ENCODE measurements around the gene FAM222B.

FAM222B gene

DNA sequence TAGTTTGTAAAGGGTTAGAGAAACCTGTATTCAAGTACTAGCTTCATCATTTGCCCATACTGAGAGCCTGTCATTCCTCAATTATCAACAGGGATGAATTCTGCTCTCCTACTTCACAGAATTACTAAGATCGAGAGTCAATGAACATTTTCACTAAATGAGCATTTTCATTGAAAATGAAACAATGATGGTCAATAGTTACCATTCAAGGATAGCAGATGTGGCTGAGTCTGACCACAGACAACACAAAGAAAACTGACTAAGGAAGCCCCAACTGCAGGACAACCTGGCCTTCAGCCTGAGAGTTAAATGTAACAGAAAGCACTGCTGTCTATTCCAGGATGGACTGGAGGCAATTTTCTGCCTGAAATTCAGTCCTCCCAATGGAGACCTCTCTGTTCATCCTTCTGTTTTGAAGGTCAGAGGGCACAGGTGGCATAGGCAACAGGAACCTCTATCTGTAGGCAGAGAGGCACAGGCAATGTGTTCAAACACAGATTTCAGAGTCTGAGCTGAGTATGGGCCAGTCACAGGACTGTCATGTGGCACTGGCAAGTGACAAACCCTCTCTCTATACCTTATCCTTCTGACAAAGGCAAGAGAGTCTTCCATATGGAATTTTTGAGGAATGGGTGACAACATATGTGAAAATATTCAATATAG, 79.3 kb downstream of the FAM222B start:
- H3K27ac Mint-ChIP-seq: no peak overlapping the region
- DNase-seq: no peak
- no peak overlapping the region for H3K4me3 Mint-ChIP-seq
- no peaks in the 10 kb centered on the region for H3K9me3 Mint-ChIP-seq
- no peaks in the 10 kb centered on the region for H3K27me3 Mint-ChIP-seq
- peaks cover 23% of the 10 kb centered on the region for H3K36me3 Mint-ChIP-seq
- CTCF ChIA-PET: interaction anchor here (0.6 to 6.4 kb wide), 52 partner anchors 8 to 382 kb away, joined by 3 to 58 read pairs (median 5); partner anchors contain the start of genes DHRS13, ERAL1, FAM222B and FLOT2
- H3K4me1 Mint-ChIP-seq: peaks cover 12% of the 10 kb centered on the region

DNA sequence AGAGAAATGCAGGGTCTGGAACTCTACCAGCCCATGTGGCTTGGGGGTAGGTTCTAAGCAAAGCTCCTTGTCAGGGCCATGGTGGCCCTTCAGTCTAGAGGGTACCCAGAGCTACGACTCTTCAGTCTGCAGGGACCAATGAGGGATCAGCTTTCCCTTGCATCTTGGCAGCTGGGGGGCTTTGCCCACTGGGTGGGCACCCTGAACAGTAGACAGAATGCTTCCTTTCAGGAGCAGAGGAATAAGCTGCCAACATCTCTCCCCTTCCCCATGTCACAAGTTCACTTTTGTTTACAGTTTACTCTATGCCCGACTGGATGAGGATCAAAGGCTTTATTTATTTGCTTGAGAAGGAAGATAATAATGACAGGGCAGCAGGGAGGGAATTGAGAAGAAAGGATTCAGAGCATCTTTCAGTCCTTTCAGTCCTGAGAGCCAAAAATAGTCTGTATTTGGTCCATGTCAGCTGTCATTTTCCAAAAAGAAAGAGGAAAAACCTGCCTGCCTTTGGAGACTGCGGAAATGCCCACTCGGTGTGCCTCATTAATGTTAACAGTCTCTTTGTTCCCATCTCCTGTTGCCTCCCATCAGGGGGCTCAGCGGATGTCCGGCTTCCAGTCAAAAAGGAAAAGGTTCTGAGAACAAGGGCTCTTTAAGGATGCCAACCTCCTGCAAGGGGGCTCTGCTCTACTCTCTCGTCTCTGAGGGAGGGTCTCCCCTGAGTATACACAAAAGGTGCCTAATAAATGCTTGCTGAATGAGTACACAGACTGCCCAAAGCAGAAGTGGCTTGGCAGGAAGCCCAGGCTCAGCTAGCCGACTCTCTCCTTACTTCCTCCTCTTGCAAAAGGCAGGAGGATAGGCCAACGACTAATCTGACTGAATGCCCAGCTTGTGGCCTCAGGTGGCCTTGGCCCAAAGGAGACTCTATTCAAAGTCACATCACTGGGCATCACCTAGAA, 81.7 kb downstream of the FAM222B start:
- H3K36me3 Mint-ChIP-seq: peaks cover 30% of the 10 kb centered on the region
- H3K4me3 Mint-ChIP-seq: no peak overlapping the region
- H3K4me1 Mint-ChIP-seq: peaks cover 8% of the 10 kb centered on the region
- H3K9me3 Mint-ChIP-seq: no peaks in the 10 kb centered on the region
- no peak overlapping the region for H3K27ac Mint-ChIP-seq
- no peak for DNase-seq
- no peaks in the 10 kb centered on the region for H3K27me3 Mint-ChIP-seq
- CTCF ChIA-PET: interaction anchor here (0.6 to 6.4 kb wide), 8 partner anchors 10 to 156 kb away, joined by 3 to 58 read pairs (median 4); partner anchors contain the start of genes FLOT2, NEK8 and TLCD1

DNA sequence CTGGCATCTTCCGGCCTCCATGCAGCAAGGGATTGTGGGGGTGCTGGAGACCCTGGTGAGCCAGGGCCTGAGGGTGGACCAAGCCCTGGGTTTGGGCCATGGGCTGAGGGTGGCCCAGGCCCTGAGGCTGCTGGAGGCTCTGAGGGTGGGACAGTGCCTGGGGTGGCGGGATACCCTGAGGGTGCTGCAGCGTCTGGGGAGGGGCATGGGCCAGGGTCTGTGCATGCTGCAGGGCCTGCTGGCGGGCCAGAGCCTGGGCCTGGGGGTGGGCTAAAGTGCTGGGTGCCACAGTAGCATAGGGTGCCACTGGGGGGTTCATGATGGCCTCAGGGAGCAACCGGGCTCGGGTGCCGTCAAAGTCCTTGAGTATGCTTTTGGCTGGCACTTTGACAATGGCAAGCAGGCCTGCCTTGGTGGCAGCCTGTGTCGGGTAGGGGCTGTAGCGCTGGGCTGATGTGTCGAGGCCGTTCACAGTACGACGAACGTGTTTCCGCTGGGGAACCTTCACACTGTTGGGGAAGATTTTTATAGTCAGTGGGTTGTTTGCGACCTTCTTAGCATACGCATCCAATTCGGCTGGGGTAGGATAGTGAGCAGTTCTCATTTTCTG, 83.2 kb downstream of the FAM222B start:
- CTCF ChIA-PET: interaction anchor here (6.4 kb wide), 1 partner anchor 8 kb away, joined by 58 read pairs; no protein-coding TSS in a partner anchor
- peaks cover 8% of the 10 kb centered on the region for H3K4me1 Mint-ChIP-seq
- no peaks in the 10 kb centered on the region for H3K9me3 Mint-ChIP-seq
- no peak for DNase-seq
- H3K36me3 Mint-ChIP-seq: peaks cover 29% of the 10 kb centered on the region
- no peak overlapping the region for H3K27ac Mint-ChIP-seq
- no peak overlapping the region for H3K4me3 Mint-ChIP-seq
- no peaks in the 10 kb centered on the region for H3K27me3 Mint-ChIP-seq

DNA sequence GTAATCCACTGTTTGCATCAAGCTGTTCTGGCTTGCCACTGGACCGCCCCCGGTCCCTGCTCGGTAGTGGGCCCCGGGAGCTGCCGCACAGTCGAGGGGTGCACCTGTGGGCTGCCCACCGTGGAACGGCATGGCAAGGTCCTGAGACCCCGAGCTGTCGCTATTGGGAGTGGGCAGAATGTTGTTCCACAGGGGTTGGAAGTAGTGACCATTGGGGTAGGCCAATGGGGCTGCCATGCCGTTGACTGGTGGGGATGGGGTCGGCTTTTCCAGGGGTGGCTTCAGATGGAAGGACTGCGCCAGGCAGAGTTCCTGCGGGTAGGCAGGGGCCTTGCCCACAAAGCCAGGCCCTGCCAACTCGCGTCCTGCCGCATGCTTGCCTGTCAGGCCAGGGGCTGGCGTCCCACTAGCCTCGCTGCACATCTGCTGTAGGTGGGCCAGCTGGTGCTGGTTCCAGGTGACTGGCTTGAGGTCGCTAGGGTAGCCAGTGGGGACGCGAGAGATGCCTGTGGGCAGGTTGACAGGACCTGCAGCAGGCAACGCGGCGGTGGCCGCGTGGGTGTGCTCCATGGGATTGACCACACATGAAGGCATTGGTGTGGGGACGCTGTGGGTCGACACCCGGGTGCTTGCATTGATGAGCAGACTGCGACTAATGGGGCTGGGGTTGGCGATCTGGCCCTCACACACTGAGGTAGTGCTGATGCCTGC, 84.0 kb downstream of the FAM222B start:
- peaks cover 27% of the 10 kb centered on the region for H3K36me3 Mint-ChIP-seq
- H3K27me3 Mint-ChIP-seq: no peaks in the 10 kb centered on the region
- no peak overlapping the region for H3K4me3 Mint-ChIP-seq
- H3K9me3 Mint-ChIP-seq: no peaks in the 10 kb centered on the region
- no peak overlapping the region for H3K27ac Mint-ChIP-seq
- H3K4me1 Mint-ChIP-seq: peaks cover 4% of the 10 kb centered on the region
- no peak for DNase-seq
- CTCF ChIA-PET: no interaction called here

DNA sequence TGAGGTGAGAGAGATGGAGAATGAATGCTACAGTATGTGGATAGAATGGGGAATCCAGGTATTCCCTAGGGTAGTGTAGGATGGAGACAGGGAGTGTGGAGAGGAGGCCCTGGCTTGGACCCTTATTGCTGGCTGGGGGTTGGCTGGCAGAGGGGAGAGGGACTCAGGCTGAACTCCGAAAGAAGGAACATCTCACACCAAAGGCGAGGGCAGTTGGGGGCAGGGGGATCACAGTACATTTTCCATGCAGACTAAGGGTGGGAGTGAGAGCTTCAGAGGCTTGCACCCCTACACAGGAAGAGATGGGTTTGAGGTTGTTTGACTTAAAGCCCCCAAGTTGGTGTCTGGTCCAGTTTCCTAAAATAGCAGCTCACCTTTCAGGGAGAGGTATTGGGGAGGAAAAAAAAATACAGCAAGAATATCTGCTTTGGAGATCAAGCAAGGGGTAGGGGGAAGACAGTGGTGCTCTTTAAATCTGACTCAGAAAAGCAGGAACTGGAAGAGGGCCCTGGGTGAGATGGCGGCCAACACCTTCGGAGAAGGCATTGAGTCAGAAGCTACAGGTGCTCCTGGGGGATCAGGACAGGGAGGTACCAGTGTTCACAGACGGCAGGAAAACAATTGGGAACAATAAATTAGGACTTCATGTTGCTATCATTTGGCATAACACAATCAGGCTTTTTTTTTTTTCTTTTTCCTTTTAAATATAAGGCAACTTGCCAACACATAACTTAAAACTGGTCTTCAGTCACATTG, 86.4 kb downstream of the FAM222B start:
- Mint-ChIP-seq H3K27ac (peak overlapping the region; percentile 42), H3K27me3 (no peaks in the 10 kb centered on the region), H3K9me3 (no peaks in the 10 kb centered on the region), H3K4me1 (peaks cover 4% of the 10 kb centered on the region), H3K4me3 (no peak overlapping the region), H3K36me3 (peaks cover 31% of the 10 kb centered on the region)
- DNase-seq: no peak
- CTCF ChIA-PET: interaction anchor here (0.6 kb wide), 1 partner anchor 30 kb away, joined by 3 read pairs; the partner anchor contains the start of gene TLCD1

DNA sequence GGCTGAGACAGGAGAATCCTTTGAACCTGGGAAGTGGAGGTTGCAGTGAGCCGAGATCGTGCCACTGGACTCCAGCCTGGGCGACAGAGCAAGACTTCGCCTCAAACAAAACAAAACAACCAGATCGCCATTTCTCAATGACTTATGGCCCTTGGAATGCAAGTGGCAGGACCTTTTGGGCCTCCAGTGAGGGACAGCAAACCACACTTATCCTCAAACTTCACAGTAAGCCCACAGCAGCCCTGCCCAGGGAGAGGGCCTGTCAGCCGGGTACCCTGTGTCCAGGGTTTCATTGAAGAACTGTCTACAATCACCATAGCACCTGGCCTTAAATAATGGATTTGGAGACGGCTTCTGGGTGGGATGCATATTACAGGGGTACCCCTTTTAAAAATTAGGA, 87.1 kb downstream of the FAM222B start:
- H3K4me3 Mint-ChIP-seq: no peak overlapping the region
- H3K27ac Mint-ChIP-seq: no peak overlapping the region
- H3K36me3 Mint-ChIP-seq: peaks cover 32% of the 10 kb centered on the region
- no peaks in the 10 kb centered on the region for H3K27me3 Mint-ChIP-seq
- no peak for DNase-seq
- H3K9me3 Mint-ChIP-seq: no peaks in the 10 kb centered on the region
- CTCF ChIA-PET: no interaction called here
- peaks cover 5% of the 10 kb centered on the region for H3K4me1 Mint-ChIP-seq

DNA sequence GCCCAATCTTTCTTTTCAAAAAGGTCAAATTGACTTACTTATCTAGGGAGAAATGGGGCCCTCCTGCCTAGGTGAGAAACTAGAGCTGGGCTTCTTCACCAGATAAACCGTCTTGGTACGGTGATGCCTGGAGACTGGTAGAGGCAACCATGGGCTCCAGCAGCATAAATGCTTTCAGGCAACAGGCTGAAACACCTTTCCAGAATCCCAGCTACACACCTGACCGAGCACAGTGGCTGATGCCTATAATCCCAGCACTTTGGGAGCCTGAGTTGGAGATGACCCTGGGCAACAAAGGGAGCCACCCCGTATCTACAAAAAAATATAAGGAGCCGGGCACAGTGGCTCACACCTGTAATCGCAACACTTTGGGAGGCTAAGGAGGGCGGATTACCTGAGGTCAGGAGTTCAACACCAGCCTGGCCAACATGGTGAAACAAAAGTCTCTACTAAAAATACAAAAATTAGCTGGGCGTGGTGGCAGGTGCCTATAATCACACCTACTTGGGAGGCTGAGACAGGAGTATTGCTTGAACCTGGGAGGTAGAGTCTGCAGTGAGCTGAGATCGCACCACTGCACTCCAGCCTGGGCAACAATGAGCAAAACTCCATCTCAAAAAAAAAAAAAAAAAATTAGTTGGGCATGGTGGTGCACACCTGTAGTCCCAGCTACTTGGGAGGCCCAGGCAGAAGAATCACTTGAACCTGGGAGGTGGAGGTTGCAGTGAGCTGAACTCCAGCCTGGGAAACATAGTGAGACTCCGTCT, 90.8 kb downstream of the FAM222B start:
- Mint-ChIP-seq H3K4me1 (peaks cover 25% of the 10 kb centered on the region), H3K27ac (no peak overlapping the region), H3K27me3 (no peaks in the 10 kb centered on the region), H3K36me3 (peaks cover 23% of the 10 kb centered on the region), H3K4me3 (no peak overlapping the region), H3K9me3 (no peaks in the 10 kb centered on the region)
- CTCF ChIA-PET: interaction anchor here (1.2 to 15.0 kb wide), 5 partner anchors 11 to 146 kb away, joined by 3 to 415 read pairs (median 6); partner anchors contain the start of genes FLOT2, NEK8, RPL23A and TLCD1
- DNase-seq: no peak

DNA sequence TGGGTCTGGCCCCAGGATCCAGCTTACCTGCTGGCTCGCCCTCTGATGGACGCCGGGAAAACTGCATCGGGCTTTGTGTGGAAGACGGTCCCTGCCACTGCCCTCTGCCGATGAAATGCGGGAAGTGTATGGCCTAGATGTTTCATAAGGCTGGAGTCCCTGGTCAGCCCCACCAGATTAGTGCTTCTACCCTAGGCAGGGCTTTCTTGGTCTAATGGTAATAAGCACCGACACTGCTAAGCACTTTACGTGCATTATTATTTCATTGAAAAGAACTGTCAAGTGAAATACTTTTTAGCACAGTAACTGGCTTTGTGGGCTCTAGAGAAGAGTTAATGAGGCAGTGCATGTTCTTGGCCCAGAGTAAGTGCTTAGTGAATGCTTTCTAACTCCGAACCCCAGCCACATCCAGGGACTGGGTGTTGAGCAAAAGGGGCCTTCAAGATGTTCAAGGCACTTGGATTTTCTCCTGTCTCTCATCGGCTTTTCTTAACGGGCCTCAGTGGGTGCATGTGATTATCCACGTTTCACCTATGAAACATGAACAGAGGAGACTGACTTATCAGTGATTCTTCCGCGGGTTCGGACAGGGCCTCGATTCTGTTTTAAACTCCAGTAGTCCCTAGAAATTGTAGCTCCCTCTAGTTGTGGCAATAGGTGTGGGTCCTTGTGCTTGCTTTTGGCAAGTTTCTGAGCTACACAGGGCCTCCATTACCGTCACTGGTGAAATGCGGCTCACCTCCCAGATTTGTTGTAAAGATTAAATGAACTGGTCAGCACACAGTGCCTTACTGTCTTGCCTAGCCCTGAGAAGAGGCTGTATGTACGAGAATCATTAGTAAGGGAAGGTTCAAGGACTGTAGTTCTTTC, 92.2 kb downstream of the FAM222B start:
- peak; percentile 94 for DNase-seq
- Mint-ChIP-seq H3K4me1 (peaks cover 38% of the 10 kb centered on the region), H3K36me3 (peaks cover 21% of the 10 kb centered on the region), H3K9me3 (no peaks in the 10 kb centered on the region), H3K4me3 (no peak overlapping the region), H3K27me3 (no peaks in the 10 kb centered on the region), H3K27ac (peak overlapping the region; percentile 55)
- CTCF ChIA-PET: interaction anchor here (0.6 to 15.0 kb wide), 16 partner anchors 10 to 367 kb away, joined by 3 to 415 read pairs (median 3); partner anchors contain the start of genes NEK8, RPL23A and TLCD1

DNA sequence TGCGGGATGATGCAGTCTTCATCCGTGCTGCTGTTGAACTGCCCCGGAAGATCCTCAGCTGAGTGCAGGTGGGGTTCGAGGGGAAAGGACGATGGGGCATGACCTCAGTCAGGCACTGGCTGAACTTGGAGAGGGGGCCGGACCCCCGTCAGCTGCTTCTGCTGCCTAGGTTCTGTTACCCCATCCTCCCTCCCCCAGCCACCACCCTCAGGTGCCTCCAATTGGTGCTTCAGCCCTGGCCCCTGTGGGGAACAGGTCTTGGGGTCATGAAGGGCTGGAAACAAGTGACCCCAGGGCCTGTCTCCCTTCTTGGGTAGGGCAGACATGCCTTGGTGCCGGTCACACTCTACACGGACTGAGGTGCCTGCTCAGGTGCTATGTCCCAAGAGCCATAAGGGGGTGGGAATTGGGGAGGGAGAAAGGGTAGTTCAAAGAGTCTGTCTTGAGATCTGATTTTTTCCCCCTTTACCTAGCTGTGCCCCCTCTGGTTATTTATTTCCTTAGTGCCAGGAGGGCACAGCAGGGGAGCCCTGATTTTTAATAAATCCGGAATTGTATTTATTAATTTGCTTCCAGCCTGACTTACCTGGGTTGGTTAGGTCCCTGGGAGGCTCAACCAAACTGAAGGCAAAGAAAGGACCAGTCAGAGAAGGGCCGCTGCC, 92.9 kb downstream of the FAM222B start:
- no peak for DNase-seq
- CTCF ChIA-PET: interaction anchor here (0.6 to 15.0 kb wide), 15 partner anchors 9 to 367 kb away, joined by 3 to 415 read pairs (median 3); partner anchors contain the start of genes FLOT2, NEK8, RPL23A and TLCD1
- H3K4me1 Mint-ChIP-seq: peaks cover 42% of the 10 kb centered on the region
- no peaks in the 10 kb centered on the region for H3K27me3 Mint-ChIP-seq
- peak overlapping the region; percentile 55 for H3K27ac Mint-ChIP-seq
- peaks cover 21% of the 10 kb centered on the region for H3K36me3 Mint-ChIP-seq
- no peak overlapping the region for H3K4me3 Mint-ChIP-seq
- no peaks in the 10 kb centered on the region for H3K9me3 Mint-ChIP-seq

DNA sequence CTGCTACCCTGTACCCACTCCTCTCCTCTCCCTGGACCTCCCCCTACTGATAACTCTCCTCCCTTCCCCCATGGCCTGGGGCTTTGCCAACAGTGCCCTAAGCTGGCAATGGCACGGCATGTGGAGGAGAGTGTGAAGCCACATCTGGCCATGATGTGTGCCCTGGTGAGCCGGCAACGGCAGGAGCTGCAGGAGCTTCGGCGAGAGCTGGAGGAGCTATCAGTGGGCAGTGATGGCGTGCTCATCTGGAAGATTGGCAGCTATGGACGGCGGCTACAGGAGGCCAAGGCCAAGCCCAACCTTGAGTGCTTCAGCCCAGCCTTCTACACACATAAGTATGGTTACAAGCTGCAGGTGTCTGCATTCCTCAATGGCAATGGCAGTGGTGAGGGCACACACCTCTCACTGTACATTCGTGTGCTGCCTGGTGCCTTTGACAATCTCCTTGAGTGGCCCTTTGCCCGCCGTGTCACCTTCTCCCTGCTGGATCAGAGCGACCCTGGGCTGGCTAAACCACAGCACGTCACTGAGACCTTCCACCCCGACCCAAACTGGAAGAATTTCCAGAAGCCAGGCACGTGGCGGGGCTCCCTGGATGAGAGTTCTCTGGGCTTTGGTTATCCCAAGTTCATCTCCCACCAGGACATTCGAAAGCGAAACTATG, 93.6 kb downstream of the FAM222B start:
- no peaks in the 10 kb centered on the region for H3K9me3 Mint-ChIP-seq
- H3K4me3 Mint-ChIP-seq: peak overlapping the region; percentile 15
- peaks cover 21% of the 10 kb centered on the region for H3K36me3 Mint-ChIP-seq

More for the DNA sequence above, 93.6 kb downstream of the FAM222B start:
- Mint-ChIP-seq H3K27ac (no peak overlapping the region), H3K27me3 (no peaks in the 10 kb centered on the region), H3K4me1 (peaks cover 42% of the 10 kb centered on the region)
- no peak for DNase-seq
- CTCF ChIA-PET: interaction anchor here (0.8 to 15.0 kb wide), 10 partner anchors 14 to 201 kb away, joined by 3 to 415 read pairs (median 3); partner anchors contain the start of genes FLOT2, NEK8, RPL23A and TLCD1

All from activated naive CD4-positive, alpha-beta T cell treated with anti-CD3 and anti-CD28 coated beads, Interleukin-2, amount 10 ng/mL, durations not matched to agents 7 days and 5 days (primary cell).